Liver (tissue), 9 donors: ENCODE data around the gene TSPOAP1. TPM values are rescaled to one million over a fixed set of nuclear protein-coding genes. Genes with fewer than 3 reads are reported as not detected.

ENCODE experiments used
- DNase-seq: peaks from one replicate; pipeline ENCODE4 v3.0.0-alpha.2; 2017; ENCODE audit warnings: low spot score
- H3K27ac ChIP-seq, 2 donors: one replicate each; pipeline ENCODE4 v1.7.0; 2013; ENCODE audit warnings: inconsistent platforms in 2 of 2, low read length in 2 of 2, control low read depth in 1 of 2, low read depth in 1 of 2, mild to moderate bottlenecking in 1 of 2
- H3K27me3 ChIP-seq, 4 donors: one replicate each; pipeline versions ENCODE4 v1.6.1 to v1.7.0; 2013; ENCODE audit warnings: low read length in 3 of 4, inconsistent platforms in 1 of 4, mild to moderate bottlenecking in 1 of 4, moderate library complexity in 1 of 4; ENCODE audit not compliant: control insufficient read depth in 4 of 4, insufficient read depth in 4 of 4
- H3K36me3 ChIP-seq, 4 donors: one replicate each; pipeline versions ENCODE4 v1.6.1 to v1.7.0; 2013; ENCODE audit warnings: low read length in 3 of 4, mild to moderate bottlenecking in 3 of 4, low read depth in 1 of 4, moderate library complexity in 1 of 4; ENCODE audit not compliant: control insufficient read depth in 4 of 4, insufficient read depth in 3 of 4
- H3K4me1 ChIP-seq, 4 donors: one replicate each; pipeline versions ENCODE4 v1.6.1 to v1.7.0; 2013; ENCODE audit warnings: low read length in 3 of 4, mild to moderate bottlenecking in 3 of 4, moderate library complexity in 1 of 4; ENCODE audit not compliant: control insufficient read depth in 4 of 4, insufficient read depth in 4 of 4
- H3K4me3 ChIP-seq, 3 donors: one replicate each; pipeline versions ENCODE4 v1.6.1 to v1.7.0; 2013; ENCODE audit warnings: low read length in 3 of 3, control low read depth in 1 of 3, low read depth in 1 of 3, mild to moderate bottlenecking in 1 of 3
- H3K9ac ChIP-seq, 2 donors: one replicate each; pipeline ENCODE4 v1.7.0; 2013; ENCODE audit warnings: low read length in 2 of 2, mild to moderate bottlenecking in 2 of 2, moderate library complexity in 2 of 2, control low read depth in 1 of 2, low read depth in 1 of 2
- H3K9me3 ChIP-seq, 4 donors: one replicate each; pipeline versions ENCODE4 v1.6.1 to v1.7.0; 2013; ENCODE audit warnings: low read length in 3 of 4; ENCODE audit not compliant: control insufficient read depth in 4 of 4
- CTCF ChIP-seq: fragments of 150-350 bp; IDR thresholded peaks from 2 replicates; pipeline ENCODE4 v1.5.1; 2017; ENCODE audit warnings: improper control_type of control experiment, low read depth, low read length; ENCODE audit not compliant: missing input control
- FOXA1 ChIP-seq: IDR thresholded peaks from 2 replicates; pipeline ENCODE4 v1.6.1; 2016; ENCODE audit warnings: antibody characterized with exemption
- FOXA2 ChIP-seq: IDR thresholded peaks from 2 replicates; pipeline ENCODE4 v1.6.1; 2016; ENCODE audit warnings: antibody characterized with exemption
- GABPA ChIP-seq, 2 donors: IDR thresholded peaks in 1 of 2; conservative IDR thresholded peaks in 1 of 2; 2 replicates each; pipeline ENCODE4 v1.6.1; 2016; ENCODE audit warnings: antibody characterized with exemption in 2 of 2, mild to moderate bottlenecking in 1 of 2, moderate library complexity in 1 of 2
- HNF4A ChIP-seq, 2 donors: conservative IDR thresholded peaks; 2 replicates each; pipeline ENCODE4 v1.6.1; 2016; ENCODE audit warnings: antibody characterized with exemption in 2 of 2, mild to moderate bottlenecking in 2 of 2
- HNF4G ChIP-seq: IDR thresholded peaks from 2 replicates; pipeline ENCODE4 v1.6.1; 2016; ENCODE audit warnings: antibody characterized with exemption
- JUND ChIP-seq, 2 donors: IDR thresholded peaks; 2 replicates each; pipeline ENCODE4 v1.6.1; 2016; ENCODE audit warnings: antibody characterized with exemption in 2 of 2
- NR2F2 ChIP-seq: IDR thresholded peaks from 2 replicates; pipeline ENCODE4 v1.6.1; 2016; ENCODE audit warnings: antibody characterized with exemption
- REST ChIP-seq: IDR thresholded peaks from 2 replicates; pipeline ENCODE4 v1.6.1; 2016; ENCODE audit warnings: antibody characterized with exemption, mild to moderate bottlenecking
- RXRA ChIP-seq, 2 donors: IDR thresholded peaks; 2 replicates each; pipeline ENCODE4 v1.6.1; 2017 to 2018; ENCODE audit warnings: antibody characterized with exemption in 2 of 2, mild to moderate bottlenecking in 1 of 2
- TAF1 ChIP-seq: conservative IDR thresholded peaks from 2 replicates; pipeline ENCODE4 v1.6.1; 2016; ENCODE audit warnings: antibody characterized with exemption, mild to moderate bottlenecking
- YY1 ChIP-seq: IDR thresholded peaks from 2 replicates; pipeline ENCODE4 v1.6.1; 2016; ENCODE audit warnings: antibody characterized with exemption, mild to moderate bottlenecking
- WGBS: extraction: QIAGEN DNeasy Blood & Tissue Kit; methylation state at CpG from one replicate; pipeline ENCODE4 v1.1.7; 2013; 5-methylcytosine and 5-hydroxymethylcytosine counted together
- polyA plus RNA-seq, 2 donors: library from polyadenylated mRNA; stranded (reverse) in 1 of 2; unstranded in 1 of 2; fragments of 200-250 nt in 1 of 2; fragments of >200 nt in 1 of 2; fragmentation: Nextera tagmentation in 1 of 2; extraction: Ambion mirVana in 1 of 2; gene quantifications; one replicate each; pipeline versions ENCODE4 v1.2.1 to v1.2.3, GENCODE V29; 2013 to 2015
- total RNA-seq, 2 donors: library from RNA; depleted of rRNA; stranded (reverse); fragments of >200 nt; gene quantifications; one replicate each; pipeline ENCODE4 v1.2.3, GENCODE V29; 2014
- donor health status: healthy.
- donor health status: healthy.
- donor health status: healthy.
- donor health status: healthy.
- donor health status: healthy.

Gene TSPOAP1
- total and polyA plus RNA-seq, 4 donors: 1.5 to 4.6 (median 2.6) TPM

- TF ChIP-seq REST (no peak), GABPA (IDR thresholded peaks at IDR 0.05 in 1 of 2, conservative IDR thresholded peaks at IDR 0.05 in 1 of 2) (no peak), HNF4A (conservative IDR thresholded peaks at IDR 0.05) (no peak)
Observed at GRCh38 chr17:58265271-58265670, 63.3 kb downstream of the TSPOAP1 start (continued).

- no peaks in the 10 kb centered on the region for H3K9me3 ChIP-seq
- H3K36me3 ChIP-seq: no peaks in the 10 kb centered on the region
- TF ChIP-seq CTCF: no peak
- TF ChIP-seq REST: no peak
- no peak for TF ChIP-seq RXRA (IDR thresholded peaks at IDR 0.05)
- no peak for TF ChIP-seq HNF4A (conservative IDR thresholded peaks at IDR 0.05)
- TF ChIP-seq FOXA2: no peak
- TF ChIP-seq FOXA1: no peak
- TF ChIP-seq HNF4G: no peak
- TF ChIP-seq GABPA (IDR thresholded peaks at IDR 0.05 in 1 of 2, conservative IDR thresholded peaks at IDR 0.05 in 1 of 2): no peak
- H3K4me3 ChIP-seq: no peak overlapping the region
- no peaks in the 10 kb centered on the region for H3K4me1 ChIP-seq
- DNase-seq: peak; percentile 22
- 75% methylated on average over 6 of the region's 6 CpGs for WGBS
- no peak overlapping the region for H3K9ac ChIP-seq
- no peak overlapping the region for H3K27ac ChIP-seq
- peaks cover 0 to 4% (median 2%) of the 10 kb centered on the region in 4 donors for H3K27me3 ChIP-seq
Observed at GRCh38 chr17:58264407-58265103, 64.0 kb downstream of the TSPOAP1 start.

- Histone ChIP-seq H3K27ac (no peak overlapping the region), H3K9me3 (no peaks in the 10 kb centered on the region), H3K27me3 (peaks cover 0 to 4% (median 2%) of the 10 kb centered on the region in 4 donors), H3K36me3 (no peaks in the 10 kb centered on the region), H3K9ac (no peak overlapping the region), H3K4me3 (no peak overlapping the region), H3K4me1 (no peaks in the 10 kb centered on the region)
- 62% methylated on average over 1 of the region's 1 CpG for WGBS
- DNase-seq: no peak
- TF ChIP-seq NR2F2 (no peak), TAF1 (no peak), HNF4G (no peak), CTCF (no peak), JUND (IDR thresholded peaks at IDR 0.05) (no peak), HNF4A (conservative IDR thresholded peaks at IDR 0.05) (no peak), REST (no peak), FOXA2 (no peak), YY1 (no peak), RXRA (IDR thresholded peaks at IDR 0.05) (no peak)
Observed at GRCh38 chr17:58263773-58264172, 64.8 kb downstream of the TSPOAP1 start.
